Transverse colon (tissue), 4 donors: ENCODE measurements around the gene LRRN4.

Source experiments
- POLR2A ChIP-seq: fragments of 450-650 bp; IDR thresholded peaks from one replicate; pipeline ENCODE4 v1.6.1; 2016; ENCODE audit warnings: antibody characterized with exemption, mild to moderate bottlenecking, moderate library complexity
- POLR2AphosphoS5 ChIP-seq, 3 donors: sonication (generic); formaldehyde crosslinking; IDR thresholded peaks; one replicate each; pipeline ENCODE4 v1.6.1; 2016; ENCODE audit warnings: antibody characterized with exemption in 3 of 3
- TF ChIP-seq, protein P1 (sequence below), 5 experiments: fragments of 200-600 bp in 3 of 5; fragments of 450-650 bp in 2 of 5; sonication (generic) in 3 of 5; IDR thresholded peaks; 1 replicate in 2 of 5; 2 replicates in 3 of 5; pipeline ENCODE4 v1.5.1; 2016 to 2017; ENCODE audit warnings: antibody characterized with exemption in 5 of 5, inconsistent platforms in 3 of 5, mild to moderate bottlenecking in 2 of 5, moderate library complexity in 1 of 5

DNA sequence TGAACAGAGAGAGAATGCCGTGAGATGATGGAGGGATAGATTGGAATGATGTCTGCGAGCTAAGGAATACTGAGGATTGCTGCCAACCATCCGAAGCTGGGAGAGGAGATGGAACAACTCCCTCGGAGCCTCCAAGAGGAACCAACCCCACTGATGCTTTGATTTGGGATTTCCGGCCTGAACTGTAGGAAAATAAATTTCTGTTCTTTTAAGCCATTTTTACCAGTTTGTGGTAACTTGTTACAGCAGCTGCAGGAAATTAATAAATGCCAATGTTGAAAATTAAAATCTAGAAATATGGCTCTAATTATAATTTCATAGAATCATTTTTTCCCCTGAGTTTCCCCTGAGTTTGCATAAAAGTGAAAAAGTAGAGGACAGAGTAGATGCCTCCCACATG lies 14.1 kb downstream of the LRRN4 start:
- TF ChIP-seq, protein P1, sequence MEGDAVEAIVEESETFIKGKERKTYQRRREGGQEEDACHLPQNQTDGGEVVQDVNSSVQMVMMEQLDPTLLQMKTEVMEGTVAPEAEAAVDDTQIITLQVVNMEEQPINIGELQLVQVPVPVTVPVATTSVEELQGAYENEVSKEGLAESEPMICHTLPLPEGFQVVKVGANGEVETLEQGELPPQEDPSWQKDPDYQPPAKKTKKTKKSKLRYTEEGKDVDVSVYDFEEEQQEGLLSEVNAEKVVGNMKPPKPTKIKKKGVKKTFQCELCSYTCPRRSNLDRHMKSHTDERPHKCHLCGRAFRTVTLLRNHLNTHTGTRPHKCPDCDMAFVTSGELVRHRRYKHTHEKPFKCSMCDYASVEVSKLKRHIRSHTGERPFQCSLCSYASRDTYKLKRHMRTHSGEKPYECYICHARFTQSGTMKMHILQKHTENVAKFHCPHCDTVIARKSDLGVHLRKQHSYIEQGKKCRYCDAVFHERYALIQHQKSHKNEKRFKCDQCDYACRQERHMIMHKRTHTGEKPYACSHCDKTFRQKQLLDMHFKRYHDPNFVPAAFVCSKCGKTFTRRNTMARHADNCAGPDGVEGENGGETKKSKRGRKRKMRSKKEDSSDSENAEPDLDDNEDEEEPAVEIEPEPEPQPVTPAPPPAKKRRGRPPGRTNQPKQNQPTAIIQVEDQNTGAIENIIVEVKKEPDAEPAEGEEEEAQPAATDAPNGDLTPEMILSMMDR (IDR thresholded peaks at IDR 0.05), result no peak
- no peak for TF ChIP-seq POLR2AphosphoS5 (IDR thresholded peaks at IDR 0.05)
- no peak for TF ChIP-seq POLR2A
